K562 (cell line): ENCODE results near the gene PIEZO2. TPM values are rescaled to one million over a fixed set of nuclear protein-coding genes. Genes with fewer than 3 reads are reported as not detected.

Source experiments
- ATAC-seq: fragments of 200-7000 bp; cut with Tn5 transposase; 3 replicates; pipeline ENCODE4 v1.9.1; 2020; ENCODE audit warnings: moderate library complexity
- BruUV-seq: library from RNA; stranded (reverse); fragments of 400-500 nt; replicated peaks from 2 replicates; lab custom pipeline; 2021; lab: Mats Ljungman, UMichigan
- CTCF ChIA-PET: fragments of 300-600 bp; formaldehyde crosslinking; extraction: SDS; loops from one replicate; lab custom pipeline; 2021; ENCODE audit warnings: low intra/inter-chr PET ratio; lab: Yijun Ruan, JAX
- POLR2A ChIA-PET: fragments of 300-600, 350-650 bp; sonication (Branson Sonifier 250); formaldehyde crosslinking; extraction: SDS; loops from one replicate; lab custom pipeline; 2021; ENCODE audit warnings: antibody characterized with exemption, inconsistent platforms; lab: Yijun Ruan, JAX
- DNase-seq, 4 experiments: peaks; one replicate each; pipeline versions ENCODE4 v3.0.0 to v3.0.0-alpha.2; 2011 to 2018; ENCODE audit warnings: low spot score in 3 of 4, mixed read lengths in 3 of 4; ENCODE audit errors: extremely low read depth in 1 of 4
- FAIRE-seq: peaks from 2 replicates; lab custom pipeline; 2011; peaks lifted over from hg19 to GRCh38; lab: Jason Lieb, UNC
- H2AFZ ChIP-seq: 2 replicates; pipeline ENCODE4 v1.6.0; 2011; ENCODE audit warnings: low read depth, low read length, control low read depth, inconsistent platforms
- H3K27ac ChIP-seq: fragments of 200-600 bp; 3 replicates; pipeline ENCODE4 v1.8.0; 2011; ENCODE audit warnings: low read depth, mild to moderate bottlenecking, control low read depth, inconsistent platforms, low read length, moderate library complexity, mixed read lengths; ENCODE audit errors: extremely low read depth
- H3K27me3 ChIP-seq, 2 experiments: fragments of 300-600 bp in 1 of 2; 2 replicates in 1 of 2; 3 replicates in 1 of 2; pipeline versions ENCODE4 v1.6.0 to v1.8.0; 2011; ENCODE audit warnings: inconsistent platforms in 2 of 2, low read length in 2 of 2, mild to moderate bottlenecking in 1 of 2, mixed read lengths in 1 of 2, moderate library complexity in 1 of 2; ENCODE audit not compliant: control insufficient read depth in 2 of 2, insufficient read depth in 2 of 2
- H3K36me3 ChIP-seq: fragments of 300-600 bp; 3 replicates; pipeline ENCODE4 v1.8.0; 2011; ENCODE audit warnings: mild to moderate bottlenecking, low read length, inconsistent platforms; ENCODE audit not compliant: control insufficient read depth, insufficient read depth
- H3K4me1 ChIP-seq, 2 experiments: fragments of 200-600 bp in 1 of 2; replicated peaks in 1 of 2; 2 replicates in 1 of 2; 3 replicates in 1 of 2; pipeline versions ENCODE4 v1.5.1 to v1.8.0; 2011; ENCODE audit warnings: inconsistent platforms in 2 of 2, low read length in 2 of 2, mild to moderate bottlenecking in 1 of 2, mixed read lengths in 1 of 2, moderate library complexity in 1 of 2; ENCODE audit not compliant: control insufficient read depth in 2 of 2, insufficient read depth in 2 of 2
- H3K4me2 ChIP-seq: 2 replicates; pipeline ENCODE4 v1.6.1; 2011; ENCODE audit warnings: low read length, control low read depth, inconsistent platforms, mixed read lengths; ENCODE audit not compliant: insufficient read depth
- H3K4me3 ChIP-seq: fragments of 200-600 bp; sonication (generic), shearing (Covaris generic); 2 replicates; pipeline ENCODE4 v1.5.1; 2016; ENCODE audit warnings: control low read depth, inconsistent platforms
- H3K79me2 ChIP-seq: fragments of 200-600 bp; 3 replicates; pipeline ENCODE4 v1.8.0; 2011; ENCODE audit warnings: low read length, inconsistent platforms; ENCODE audit not compliant: control insufficient read depth, insufficient read depth
- H3K9ac ChIP-seq, 2 experiments: 2 replicates each; pipeline versions ENCODE4 v1.6.0 to v1.6.1; 2011; ENCODE audit warnings: low read depth in 2 of 2, low read length in 2 of 2, control low read depth in 1 of 2, inconsistent platforms in 1 of 2, mild to moderate bottlenecking in 1 of 2, mixed read lengths in 1 of 2; ENCODE audit not compliant: insufficient read depth in 1 of 2
- H3K9me1 ChIP-seq: one replicate; pipeline ENCODE4 v1.6.0; 2011; ENCODE audit warnings: inconsistent platforms, mild to moderate bottlenecking, low read length, moderate library complexity; ENCODE audit not compliant: control insufficient read depth, insufficient read depth
- H3K9me3 ChIP-seq: replicated peaks from 2 replicates; pipeline ENCODE4 v1.5.1; 2011; ENCODE audit warnings: low read depth, low read length, inconsistent platforms; ENCODE audit not compliant: control insufficient read depth, insufficient read depth
- H4K20me1 ChIP-seq: replicated peaks from 2 replicates; pipeline ENCODE4 v1.6.1; 2011; ENCODE audit warnings: low read length, inconsistent platforms, mixed read lengths; ENCODE audit not compliant: control insufficient read depth, insufficient read depth
- ATF3 ChIP-seq, 2 experiments: fragments of 450-650 bp in 1 of 2; sonication (generic) in 1 of 2; formaldehyde crosslinking in 1 of 2; IDR thresholded peaks in 1 of 2; conservative IDR thresholded peaks in 1 of 2; 2 replicates each; pipeline versions ENCODE4 v1.6.1 to v1.8.1; 2016 to 2023; ENCODE audit warnings: mild to moderate bottlenecking in 2 of 2, moderate library complexity in 2 of 2, inconsistent platforms in 1 of 2, missing genetic modification reagents in 1 of 2
- BRD4 ChIP-seq: fragments of 200-600 bp; sonication (generic); IDR thresholded peaks from 2 replicates; pipeline ENCODE4 v1.6.1; 2017; ENCODE audit warnings: inconsistent platforms
- CBFA2T3 ChIP-seq: fragments of 450-650 bp; IDR thresholded peaks from 2 replicates; pipeline ENCODE4 v1.6.1; 2017
- CTBP1 ChIP-seq: fragments of 450-650 bp; IDR thresholded peaks from 2 replicates; pipeline ENCODE4 v1.6.1; 2016; ENCODE audit warnings: borderline replicate concordance
- CUX1 ChIP-seq: fragments of 200-800 bp; sonication (Bioruptor generic); IDR thresholded peaks from 2 replicates; pipeline ENCODE4 v1.6.1; 2016; ENCODE audit warnings: missing genetic modification characterization, missing compliant biosample characterization
- DDX20 ChIP-seq: fragments of 450-650 bp; IDR thresholded peaks from 2 replicates; pipeline ENCODE4 v1.6.1; 2016; ENCODE audit warnings: missing genetic modification characterization, low read depth, mild to moderate bottlenecking, missing compliant biosample characterization, moderate library complexity
- HDAC8 ChIP-seq: fragments of 450-650 bp; IDR thresholded peaks from 2 replicates; pipeline ENCODE4 v1.6.1; 2016; ENCODE audit warnings: mild to moderate bottlenecking, missing genetic modification characterization, moderate library complexity, missing compliant biosample characterization
- KHSRP ChIP-seq: fragments of 450-650 bp; IDR thresholded peaks from 2 replicates; pipeline ENCODE4 v1.6.1; 2017
- LARP7 ChIP-seq: fragments of 450-650 bp; IDR thresholded peaks from 2 replicates; pipeline ENCODE4 v1.6.1; 2016
- MYC ChIP-seq, 2 experiments: fragments of 250-450 bp in 1 of 2; sonication (Bioruptor Pico) in 1 of 2; IDR thresholded peaks; 2 replicates each; pipeline versions ENCODE4 v1.5.1 to v1.6.1; 2012 to 2021; ENCODE audit warnings: low read depth in 2 of 2, borderline replicate concordance in 1 of 2, improper control_type of control experiment in 1 of 2, low read length in 1 of 2, mild to moderate bottlenecking in 1 of 2, moderate library complexity in 1 of 2
- NONO ChIP-seq, 2 experiments: fragments of 200-400 bp in 1 of 2; fragments of 450-650 bp in 1 of 2; formaldehyde crosslinking in 1 of 2; IDR thresholded peaks; 2 replicates each; pipeline ENCODE4 v1.6.1; 2017; ENCODE audit warnings: low read depth in 2 of 2, mild to moderate bottlenecking in 2 of 2, moderate library complexity in 2 of 2, low read length in 1 of 2
- RBM15 ChIP-seq: fragments of 200-400 bp; formaldehyde crosslinking; IDR thresholded peaks from 2 replicates; pipeline ENCODE4 v1.6.1; 2018; ENCODE audit warnings: mild to moderate bottlenecking, low read length, moderate library complexity; ENCODE audit not compliant: insufficient read depth
- SMAD2 ChIP-seq: fragments of 150-350 bp; IDR thresholded peaks from 2 replicates; pipeline ENCODE4 v1.6.1; 2014; ENCODE audit warnings: low read depth, mild to moderate bottlenecking, low read length
- SRSF3 ChIP-seq: fragments of 200-400 bp; formaldehyde crosslinking; IDR thresholded peaks from 2 replicates; pipeline ENCODE4 v1.6.1; 2016; ENCODE audit warnings: mild to moderate bottlenecking, low read length, moderate library complexity; ENCODE audit not compliant: insufficient read depth
- YBX1 ChIP-seq: fragments of 450-650 bp; IDR thresholded peaks from 2 replicates; pipeline ENCODE4 v1.7.1; 2016; ENCODE audit warnings: mild to moderate bottlenecking
- ZFP30 ChIP-seq: fragments of 250-450 bp; sonication (Bioruptor Pico); IDR thresholded peaks from 2 replicates; pipeline ENCODE4 v1.8.0; 2022; ENCODE audit warnings: moderate library complexity, mild to moderate bottlenecking, inconsistent platforms, borderline replicate concordance
- ZNF184 ChIP-seq: sonication (generic); formaldehyde crosslinking; IDR thresholded peaks from 2 replicates; pipeline ENCODE4 v1.5.0; 2020; ENCODE audit warnings: missing genetic modification reagents
- ZNF274 ChIP-seq: IDR thresholded peaks from 2 replicates; pipeline ENCODE4 v1.6.1; 2011; ENCODE audit warnings: low read depth, mild to moderate bottlenecking, low read length, moderate library complexity, borderline replicate concordance
- ZNF695 ChIP-seq: fragments of 450-650 bp; formaldehyde crosslinking; IDR thresholded peaks from 2 replicates; pipeline ENCODE4 v1.4.0; 2020; ENCODE audit warnings: mild to moderate bottlenecking, moderate library complexity
- WGBS: fragments of 100-300 bp; shearing (Covaris generic); methylation state at CpG from one replicate; pipeline ENCODE4 v1.1.6; 2016; ENCODE audit warnings: low coverage, mixed read lengths; ENCODE audit not compliant: insufficient coverage; ENCODE audit errors: missing lambda C conversion rate; 5-methylcytosine and 5-hydroxymethylcytosine counted together
- in situ Hi-C: fragments of 300-500 bp; cut with MboI; formaldehyde crosslinking; loops from 4 replicates; pipeline ENCODE4 v1.15.0; 2018; ENCODE audit warnings: inconsistent platforms, mixed read lengths
- intact Hi-C: fragments of 100-400 bp; cut with micrococcal nuclease; formaldehyde crosslinking; loops from 2 replicates; pipeline ENCODE4 v1.14.2; 2022
- polyA plus RNA-seq, 8 experiments: library from polyadenylated mRNA; depleted of rRNA in 4 of 8; stranded (reverse) in 5 of 8; unstranded in 3 of 8; fragments of >200 nt; fragmentation: Nextera tagmentation in 2 of 8; fragmentation: Illumina TruSeq in 1 of 8; extraction: Ambion mirVana in 2 of 8; extraction: Trizol in 1 of 8; gene quantifications; 2 replicates each; pipeline versions ENCODE4 v1.2.1 to v1.2.3, GENCODE V29; 2011 to 2014; ENCODE audit warnings: inconsistent platforms in 1 of 8, missing spikeins in 1 of 8
- total RNA-seq, 7 experiments: library from RNA; depleted of rRNA in 6 of 7; stranded (reverse); fragments of >200 nt in 6 of 7; fragmentation: Illumina TruSeq in 2 of 7; extraction: Trizol in 2 of 7; gene quantifications; 2 replicates each; pipeline versions ENCODE4 v1.2.1 to v1.2.3, GENCODE V29; 2011 to 2021; ENCODE audit warnings: low replicate concordance in 1 of 7

The PIEZO2 gene
- total and polyA plus RNA-seq, 9 of the 15 experiments (the other 6 are each of a cell fraction or from before 2014, with no cell fraction given): 0.54 to 4.1 (median 2.0) TPM

- Histone ChIP-seq H3K9me3 (no peaks in the 10 kb centered on the region), H3K27ac (no peak overlapping the region), H3K79me2 (no peaks in the 10 kb centered on the region), H4K20me1 (no peaks in the 10 kb centered on the region), H3K4me2 (no peak overlapping the region), H3K9me1 (no peaks in the 10 kb centered on the region), H2AFZ (no peak overlapping the region), H3K27me3 (peaks cover 0 to 6% of the 10 kb centered on the region in 2 experiments; a peak in 2 of 5 replicates), H3K36me3 (no peaks in the 10 kb centered on the region), H3K4me1 (peaks cover 0 to 3% of the 10 kb centered on the region in 2 experiments; a peak in 1 of 5 replicates), H3K4me3 (no peak overlapping the region), H3K9ac (no peak overlapping the region)
- ATAC-seq (no peak), FAIRE-seq (no peak), DNase-seq (no peak)
- WGBS: 2% methylated on average over 2 of the region's 2 CpGs
- in situ Hi-C loops (no loop called here), intact Hi-C loops (no loop called here)
- BruUV-seq: no TSS peak
- POLR2A ChIA-PET: no interaction called here
- CTCF ChIA-PET: no interaction called here
- TF ChIP-seq CBFA2T3 (no peak), ATF3 (IDR thresholded peaks at IDR 0.05) (no peak), ATF3 (CRISPR knock-in tag; conservative IDR thresholded peaks at IDR 0.05) (no peak), CUX1 (CRISPR knock-in tag) (no peak), LARP7 (no peak), HDAC8 (tag) (no peak), ZNF184 (CRISPR knock-in tag) (no peak), SMAD2 (no peak), BRD4 (no peak), NONO (IDR thresholded peaks at IDR 0.05; ENCODE audit: low read depth in 2 of 2, low read length in 1 of 2) (no peak), ZFP30 (CRISPR knock-in tag) (no peak), RBM15 (no peak), CTBP1 (no peak), MYC (IDR thresholded peaks at IDR 0.05; ENCODE audit: low read depth, low read length) (no peak), MYC (CRISPR knock-in tag; IDR thresholded peaks at IDR 0.05; ENCODE audit: borderline replicate concordance, low read depth) (no peak), YBX1 (no peak), KHSRP (no peak), DDX20 (tag) (no peak), ZNF695 (CRISPR knock-in tag) (no peak), SRSF3 (no peak), ZNF274 (no peak)
Measured at GRCh38 chr18:11160313-11160712, 10.9 kb upstream of the PIEZO2 start.
